Measurements from ENCODE around the gene TRMT1L. TPM values are rescaled to one million over a fixed set of nuclear protein-coding genes. Genes with fewer than 3 reads are reported as not detected.

Gene TRMT1L
- total and polyA plus RNA-seq, 2 of the 8 experiments (the other 6 are each of a cell fraction or from before 2014, with no cell fraction given): 13.8 to 22.3 TPM

DNA sequence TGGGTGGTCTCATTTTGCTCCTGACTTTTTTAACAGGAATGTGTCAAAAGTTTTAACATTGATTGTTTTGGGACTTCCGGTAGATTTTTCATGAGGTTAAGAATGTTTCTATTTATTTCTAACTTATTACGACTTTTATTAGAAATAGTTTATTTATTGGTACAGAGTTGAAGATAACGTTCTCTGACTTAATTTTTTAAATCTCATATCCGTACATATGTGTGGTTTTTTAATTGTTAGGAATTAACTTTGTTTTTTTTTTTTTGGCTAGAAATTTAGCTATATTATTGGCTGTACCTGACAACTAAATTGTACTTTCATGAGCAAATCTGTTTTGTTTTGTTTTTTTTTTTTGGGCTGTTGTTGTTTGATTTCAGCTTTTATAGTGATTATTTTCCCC, 79.4 kb downstream of the TRMT1L start (continued):
- TF ChIP-seq, protein P1, sequence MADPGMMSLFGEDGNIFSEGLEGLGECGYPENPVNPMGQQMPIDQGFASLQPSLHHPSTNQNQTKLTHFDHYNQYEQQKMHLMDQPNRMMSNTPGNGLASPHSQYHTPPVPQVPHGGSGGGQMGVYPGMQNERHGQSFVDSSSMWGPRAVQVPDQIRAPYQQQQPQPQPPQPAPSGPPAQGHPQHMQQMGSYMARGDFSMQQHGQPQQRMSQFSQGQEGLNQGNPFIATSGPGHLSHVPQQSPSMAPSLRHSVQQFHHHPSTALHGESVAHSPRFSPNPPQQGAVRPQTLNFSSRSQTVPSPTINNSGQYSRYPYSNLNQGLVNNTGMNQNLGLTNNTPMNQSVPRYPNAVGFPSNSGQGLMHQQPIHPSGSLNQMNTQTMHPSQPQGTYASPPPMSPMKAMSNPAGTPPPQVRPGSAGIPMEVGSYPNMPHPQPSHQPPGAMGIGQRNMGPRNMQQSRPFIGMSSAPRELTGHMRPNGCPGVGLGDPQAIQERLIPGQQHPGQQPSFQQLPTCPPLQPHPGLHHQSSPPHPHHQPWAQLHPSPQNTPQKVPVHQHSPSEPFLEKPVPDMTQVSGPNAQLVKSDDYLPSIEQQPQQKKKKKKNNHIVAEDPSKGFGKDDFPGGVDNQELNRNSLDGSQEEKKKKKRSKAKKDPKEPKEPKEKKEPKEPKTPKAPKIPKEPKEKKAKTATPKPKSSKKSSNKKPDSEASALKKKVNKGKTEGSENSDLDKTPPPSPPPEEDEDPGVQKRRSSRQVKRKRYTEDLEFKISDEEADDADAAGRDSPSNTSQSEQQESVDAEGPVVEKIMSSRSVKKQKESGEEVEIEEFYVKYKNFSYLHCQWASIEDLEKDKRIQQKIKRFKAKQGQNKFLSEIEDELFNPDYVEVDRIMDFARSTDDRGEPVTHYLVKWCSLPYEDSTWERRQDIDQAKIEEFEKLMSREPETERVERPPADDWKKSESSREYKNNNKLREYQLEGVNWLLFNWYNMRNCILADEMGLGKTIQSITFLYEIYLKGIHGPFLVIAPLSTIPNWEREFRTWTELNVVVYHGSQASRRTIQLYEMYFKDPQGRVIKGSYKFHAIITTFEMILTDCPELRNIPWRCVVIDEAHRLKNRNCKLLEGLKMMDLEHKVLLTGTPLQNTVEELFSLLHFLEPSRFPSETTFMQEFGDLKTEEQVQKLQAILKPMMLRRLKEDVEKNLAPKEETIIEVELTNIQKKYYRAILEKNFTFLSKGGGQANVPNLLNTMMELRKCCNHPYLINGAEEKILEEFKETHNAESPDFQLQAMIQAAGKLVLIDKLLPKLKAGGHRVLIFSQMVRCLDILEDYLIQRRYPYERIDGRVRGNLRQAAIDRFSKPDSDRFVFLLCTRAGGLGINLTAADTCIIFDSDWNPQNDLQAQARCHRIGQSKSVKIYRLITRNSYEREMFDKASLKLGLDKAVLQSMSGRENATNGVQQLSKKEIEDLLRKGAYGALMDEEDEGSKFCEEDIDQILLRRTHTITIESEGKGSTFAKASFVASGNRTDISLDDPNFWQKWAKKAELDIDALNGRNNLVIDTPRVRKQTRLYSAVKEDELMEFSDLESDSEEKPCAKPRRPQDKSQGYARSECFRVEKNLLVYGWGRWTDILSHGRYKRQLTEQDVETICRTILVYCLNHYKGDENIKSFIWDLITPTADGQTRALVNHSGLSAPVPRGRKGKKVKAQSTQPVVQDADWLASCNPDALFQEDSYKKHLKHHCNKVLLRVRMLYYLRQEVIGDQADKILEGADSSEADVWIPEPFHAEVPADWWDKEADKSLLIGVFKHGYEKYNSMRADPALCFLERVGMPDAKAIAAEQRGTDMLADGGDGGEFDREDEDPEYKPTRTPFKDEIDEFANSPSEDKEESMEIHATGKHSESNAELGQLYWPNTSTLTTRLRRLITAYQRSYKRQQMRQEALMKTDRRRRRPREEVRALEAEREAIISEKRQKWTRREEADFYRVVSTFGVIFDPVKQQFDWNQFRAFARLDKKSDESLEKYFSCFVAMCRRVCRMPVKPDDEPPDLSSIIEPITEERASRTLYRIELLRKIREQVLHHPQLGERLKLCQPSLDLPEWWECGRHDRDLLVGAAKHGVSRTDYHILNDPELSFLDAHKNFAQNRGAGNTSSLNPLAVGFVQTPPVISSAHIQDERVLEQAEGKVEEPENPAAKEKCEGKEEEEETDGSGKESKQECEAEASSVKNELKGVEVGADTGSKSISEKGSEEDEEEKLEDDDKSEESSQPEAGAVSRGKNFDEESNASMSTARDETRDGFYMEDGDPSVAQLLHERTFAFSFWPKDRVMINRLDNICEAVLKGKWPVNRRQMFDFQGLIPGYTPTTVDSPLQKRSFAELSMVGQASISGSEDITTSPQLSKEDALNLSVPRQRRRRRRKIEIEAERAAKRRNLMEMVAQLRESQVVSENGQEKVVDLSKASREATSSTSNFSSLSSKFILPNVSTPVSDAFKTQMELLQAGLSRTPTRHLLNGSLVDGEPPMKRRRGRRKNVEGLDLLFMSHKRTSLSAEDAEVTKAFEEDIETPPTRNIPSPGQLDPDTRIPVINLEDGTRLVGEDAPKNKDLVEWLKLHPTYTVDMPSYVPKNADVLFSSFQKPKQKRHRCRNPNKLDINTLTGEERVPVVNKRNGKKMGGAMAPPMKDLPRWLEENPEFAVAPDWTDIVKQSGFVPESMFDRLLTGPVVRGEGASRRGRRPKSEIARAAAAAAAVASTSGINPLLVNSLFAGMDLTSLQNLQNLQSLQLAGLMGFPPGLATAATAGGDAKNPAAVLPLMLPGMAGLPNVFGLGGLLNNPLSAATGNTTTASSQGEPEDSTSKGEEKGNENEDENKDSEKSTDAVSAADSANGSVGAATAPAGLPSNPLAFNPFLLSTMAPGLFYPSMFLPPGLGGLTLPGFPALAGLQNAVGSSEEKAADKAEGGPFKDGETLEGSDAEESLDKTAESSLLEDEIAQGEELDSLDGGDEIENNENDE (IDR thresholded peaks at IDR 0.05; ENCODE audit: insufficient replicate concordance, low read length): no peak
- TF ChIP-seq JUND (IDR thresholded peaks at IDR 0.05; ENCODE audit: low read length): no peak

All from H1 (cell line).